Ovary (tissue), 3 donors: ENCODE measurements around the gene SORCS2.

Experiments
- CTCF ChIP-seq, 3 donors: fragments of 450-650 bp in 2 of 3; fragments of 200-600 bp in 1 of 3; IDR thresholded peaks; one replicate each; pipeline versions ENCODE4 v1.5.1 to v1.8.0; 2016 to 2022; ENCODE audit warnings: antibody characterized with exemption in 3 of 3, mild to moderate bottlenecking in 1 of 3
- POLR2A ChIP-seq: fragments of 450-650 bp; IDR thresholded peaks from one replicate; pipeline ENCODE4 v1.6.1; 2017; ENCODE audit warnings: antibody characterized with exemption, mild to moderate bottlenecking, moderate library complexity
- donor health status: DM: no; HTN: no; CAD: no.

- TF ChIP-seq CTCF (IDR thresholded peaks at IDR 0.05) (no peak), POLR2A (no peak)
Measured at GRCh38 chr4:7208509-7209451, 16.4 kb downstream of the SORCS2 start.
